Measurements from ENCODE around the gene TOMM5.

DNA sequence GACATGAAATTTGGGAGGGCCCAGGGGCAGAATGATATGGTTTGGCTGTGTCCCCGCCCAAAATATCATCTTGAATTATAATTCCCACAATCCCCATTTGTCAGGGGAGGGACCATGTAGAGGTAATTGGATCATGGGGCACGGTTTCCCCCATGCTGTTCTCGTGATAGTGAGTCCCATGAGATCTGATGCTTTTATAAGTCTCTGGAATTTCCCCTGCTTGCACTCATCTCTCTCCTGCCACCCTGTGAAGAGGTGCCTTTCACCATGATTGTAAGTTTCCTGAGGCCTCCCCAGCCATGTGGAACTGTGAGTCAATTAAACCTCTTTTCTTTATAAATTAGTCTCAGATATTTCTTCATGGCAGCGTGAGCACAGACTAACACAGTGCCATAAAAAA lies 27.5 kb downstream of the TOMM5 start:
- TF ChIP-seq, protein P1, sequence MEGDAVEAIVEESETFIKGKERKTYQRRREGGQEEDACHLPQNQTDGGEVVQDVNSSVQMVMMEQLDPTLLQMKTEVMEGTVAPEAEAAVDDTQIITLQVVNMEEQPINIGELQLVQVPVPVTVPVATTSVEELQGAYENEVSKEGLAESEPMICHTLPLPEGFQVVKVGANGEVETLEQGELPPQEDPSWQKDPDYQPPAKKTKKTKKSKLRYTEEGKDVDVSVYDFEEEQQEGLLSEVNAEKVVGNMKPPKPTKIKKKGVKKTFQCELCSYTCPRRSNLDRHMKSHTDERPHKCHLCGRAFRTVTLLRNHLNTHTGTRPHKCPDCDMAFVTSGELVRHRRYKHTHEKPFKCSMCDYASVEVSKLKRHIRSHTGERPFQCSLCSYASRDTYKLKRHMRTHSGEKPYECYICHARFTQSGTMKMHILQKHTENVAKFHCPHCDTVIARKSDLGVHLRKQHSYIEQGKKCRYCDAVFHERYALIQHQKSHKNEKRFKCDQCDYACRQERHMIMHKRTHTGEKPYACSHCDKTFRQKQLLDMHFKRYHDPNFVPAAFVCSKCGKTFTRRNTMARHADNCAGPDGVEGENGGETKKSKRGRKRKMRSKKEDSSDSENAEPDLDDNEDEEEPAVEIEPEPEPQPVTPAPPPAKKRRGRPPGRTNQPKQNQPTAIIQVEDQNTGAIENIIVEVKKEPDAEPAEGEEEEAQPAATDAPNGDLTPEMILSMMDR (IDR thresholded peaks at IDR 0.05) = no peak
- no peak for TF ChIP-seq POLR2A (IDR thresholded peaks at IDR 0.05)

All from sigmoid colon (tissue), 3 donors.